Measurements from ENCODE around the gene AFF4. TPM values are rescaled to one million over a fixed set of nuclear protein-coding genes. Genes with fewer than 3 reads are reported as not detected.

AFF4 gene
- total RNA-seq, 1 experiment from 2014 or later: 58.1 TPM

DNA sequence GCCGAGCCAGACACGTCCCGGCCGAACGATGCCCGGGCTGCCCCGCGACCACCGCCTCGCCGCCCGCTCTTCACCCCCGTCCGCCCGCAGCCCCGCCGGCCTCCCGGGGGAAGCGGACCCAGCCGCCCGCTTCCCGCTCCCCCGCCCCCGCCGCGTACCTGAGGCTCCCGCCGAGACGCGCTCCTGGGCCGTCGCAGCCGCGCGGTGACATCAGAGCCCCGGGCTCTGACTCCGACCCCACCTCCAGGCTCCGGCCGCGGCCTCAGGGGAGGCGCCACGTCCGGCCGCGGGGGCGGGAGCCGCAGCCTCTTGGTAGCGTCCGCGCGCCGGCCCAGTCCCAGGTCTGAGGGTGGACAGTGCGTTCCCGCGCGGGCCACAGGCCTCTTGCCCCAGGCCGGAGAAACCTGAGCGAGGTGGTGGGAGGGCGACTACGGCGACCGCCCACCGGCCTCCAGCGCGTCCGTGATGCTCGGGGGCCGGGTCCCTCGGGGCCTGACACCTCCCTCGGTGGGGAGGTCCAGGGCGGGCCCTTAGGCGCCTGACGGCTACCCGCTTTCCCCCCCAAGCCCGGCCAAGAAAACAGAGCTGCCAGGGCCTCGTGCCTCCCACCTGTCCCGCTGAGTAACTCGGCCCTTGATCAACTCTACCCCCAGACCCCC, 132.9 kb downstream of the AFF4 start, which contains the start of gene SHROOM1:
Gene SHROOM1, minus strand, starts transcription at position 212 of the 659 bp plus-strand sequence. CDS start 4,507 bp downstream, outside the sequence.
- H3K4me1 Mint-ChIP-seq: peaks cover 8% of the 10 kb centered on the region
- peaks cover 74% of the 10 kb centered on the region for H3K27me3 Mint-ChIP-seq (ENCODE audit: low read depth)
- no peak within 1 kb of the TSS for H3K27ac Mint-ChIP-seq
- peak within 1 kb of the TSS; percentile 75 for H3K4me3 Mint-ChIP-seq
- ChIA-PET POLR2A (interaction anchor here (1.2 kb wide), 1 partner anchor 36 kb away, joined by 5 read pairs; the partner anchor contains the start of genes GDF9 and UQCRQ), CTCF (interaction anchor here (0.7 to 4.3 kb wide), 11 partner anchors 11 to 334 kb away, joined by 3 to 40 read pairs (median 3); partner anchors contain the start of genes GDF9 and UQCRQ)
- no peaks in the 10 kb centered on the region for H3K36me3 Mint-ChIP-seq
- H3K9me3 Mint-ChIP-seq: no peaks in the 10 kb centered on the region
- peak; percentile 59 for DNase-seq (ENCODE audit: low spot score)
- ATAC-seq: peak; percentile 49
- TF ChIP-seq NFE2L1 (CRISPR knock-in tag; IDR thresholded peaks at IDR 0.05) (no peak), ZBTB21 (CRISPR knock-in tag; IDR thresholded peaks at IDR 0.05; ENCODE audit: borderline replicate concordance) (peak; percentile 27; the same call in 1 of the 2 replicates), NFATC4 (CRISPR knock-in tag; IDR thresholded peaks at IDR 0.05) (no peak), NFYB (CRISPR knock-in tag; conservative IDR thresholded peaks at IDR 0.05; ENCODE audit: low read depth) (no peak), CBFB (CRISPR knock-in tag; IDR thresholded peaks at IDR 0.05; ENCODE audit: low read depth) (no peak), CREM (CRISPR knock-in tag; IDR thresholded peaks at IDR 0.05) (no peak), ZNF232 (CRISPR knock-in tag; IDR thresholded peaks at IDR 0.05) (no peak), ELF4 (CRISPR knock-in tag; IDR thresholded peaks at IDR 0.05; ENCODE audit: low read depth) (no peak), ESRRA (CRISPR knock-in tag; IDR thresholded peaks at IDR 0.05; ENCODE audit: borderline replicate concordance) (no peak), CREB1 (CRISPR knock-in tag; IDR thresholded peaks at IDR 0.05) (no peak), GABPB1 (CRISPR knock-in tag; IDR thresholded peaks at IDR 0.05) (peak; percentile 56; the same call in 1 of the 2 replicates), SMAD3 (CRISPR knock-in tag; IDR thresholded peaks at IDR 0.05; ENCODE audit: borderline replicate concordance) (no peak), ZNF121 (CRISPR knock-in tag; IDR thresholded peaks at IDR 0.05) (no peak), OVOL2 (CRISPR knock-in tag; IDR thresholded peaks at IDR 0.05; ENCODE audit: borderline replicate concordance) (no peak), MYBL2 (CRISPR knock-in tag; IDR thresholded peaks at IDR 0.05) (no peak), ZNF317 (CRISPR knock-in tag; IDR thresholded peaks at IDR 0.05; ENCODE audit: borderline replicate concordance, low read depth) (0 out of 2 replicates have a peak, but pooled peaks have one; percentile 3), IRF2 (CRISPR knock-in tag; IDR thresholded peaks at IDR 0.05; ENCODE audit: borderline replicate concordance, low read depth) (no peak), TEAD4 (CRISPR knock-in tag; IDR thresholded peaks at IDR 0.05) (no peak)
- TF ChIP-seq, protein P1, sequence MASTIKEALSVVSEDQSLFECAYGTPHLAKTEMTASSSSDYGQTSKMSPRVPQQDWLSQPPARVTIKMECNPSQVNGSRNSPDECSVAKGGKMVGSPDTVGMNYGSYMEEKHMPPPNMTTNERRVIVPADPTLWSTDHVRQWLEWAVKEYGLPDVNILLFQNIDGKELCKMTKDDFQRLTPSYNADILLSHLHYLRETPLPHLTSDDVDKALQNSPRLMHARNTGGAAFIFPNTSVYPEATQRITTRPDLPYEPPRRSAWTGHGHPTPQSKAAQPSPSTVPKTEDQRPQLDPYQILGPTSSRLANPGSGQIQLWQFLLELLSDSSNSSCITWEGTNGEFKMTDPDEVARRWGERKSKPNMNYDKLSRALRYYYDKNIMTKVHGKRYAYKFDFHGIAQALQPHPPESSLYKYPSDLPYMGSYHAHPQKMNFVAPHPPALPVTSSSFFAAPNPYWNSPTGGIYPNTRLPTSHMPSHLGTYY (CRISPR knock-in tag; IDR thresholded peaks at IDR 0.05): no peak
- TF ChIP-seq, protein P2, sequence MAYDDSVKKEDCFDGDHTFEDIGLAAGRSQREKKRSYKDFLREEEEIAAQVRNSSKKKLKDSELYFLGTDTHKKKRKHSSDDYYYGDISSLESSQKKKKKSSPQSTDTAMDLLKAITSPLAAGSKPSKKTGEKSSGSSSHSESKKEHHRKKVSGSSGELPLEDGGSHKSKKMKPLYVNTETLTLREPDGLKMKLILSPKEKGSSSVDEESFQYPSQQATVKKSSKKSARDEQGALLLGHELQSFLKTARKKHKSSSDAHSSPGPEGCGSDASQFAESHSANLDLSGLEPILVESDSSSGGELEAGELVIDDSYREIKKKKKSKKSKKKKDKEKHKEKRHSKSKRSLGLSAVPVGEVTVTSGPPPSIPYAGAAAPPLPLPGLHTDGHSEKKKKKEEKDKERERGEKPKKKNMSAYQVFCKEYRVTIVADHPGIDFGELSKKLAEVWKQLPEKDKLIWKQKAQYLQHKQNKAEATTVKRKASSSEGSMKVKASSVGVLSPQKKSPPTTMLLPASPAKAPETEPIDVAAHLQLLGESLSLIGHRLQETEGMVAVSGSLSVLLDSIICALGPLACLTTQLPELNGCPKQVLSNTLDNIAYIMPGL (CRISPR knock-in tag; IDR thresholded peaks at IDR 0.05): peak; percentile 38; the same call in 1 of the 2 replicates
- TF ChIP-seq, protein P3, sequence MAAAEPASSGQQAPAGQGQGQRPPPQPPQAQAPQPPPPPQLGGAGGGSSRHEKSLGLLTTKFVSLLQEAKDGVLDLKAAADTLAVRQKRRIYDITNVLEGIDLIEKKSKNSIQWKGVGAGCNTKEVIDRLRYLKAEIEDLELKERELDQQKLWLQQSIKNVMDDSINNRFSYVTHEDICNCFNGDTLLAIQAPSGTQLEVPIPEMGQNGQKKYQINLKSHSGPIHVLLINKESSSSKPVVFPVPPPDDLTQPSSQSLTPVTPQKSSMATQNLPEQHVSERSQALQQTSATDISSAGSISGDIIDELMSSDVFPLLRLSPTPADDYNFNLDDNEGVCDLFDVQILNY (CRISPR knock-in tag; IDR thresholded peaks at IDR 0.05): peak; percentile 58; the same call in 1 of the 2 replicates
- TF ChIP-seq, protein P4, sequence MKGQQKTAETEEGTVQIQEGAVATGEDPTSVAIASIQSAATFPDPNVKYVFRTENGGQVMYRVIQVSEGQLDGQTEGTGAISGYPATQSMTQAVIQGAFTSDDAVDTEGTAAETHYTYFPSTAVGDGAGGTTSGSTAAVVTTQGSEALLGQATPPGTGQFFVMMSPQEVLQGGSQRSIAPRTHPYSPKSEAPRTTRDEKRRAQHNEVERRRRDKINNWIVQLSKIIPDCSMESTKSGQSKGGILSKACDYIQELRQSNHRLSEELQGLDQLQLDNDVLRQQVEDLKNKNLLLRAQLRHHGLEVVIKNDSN (CRISPR knock-in tag; IDR thresholded peaks at IDR 0.05): no peak
- TF ChIP-seq, protein P5, sequence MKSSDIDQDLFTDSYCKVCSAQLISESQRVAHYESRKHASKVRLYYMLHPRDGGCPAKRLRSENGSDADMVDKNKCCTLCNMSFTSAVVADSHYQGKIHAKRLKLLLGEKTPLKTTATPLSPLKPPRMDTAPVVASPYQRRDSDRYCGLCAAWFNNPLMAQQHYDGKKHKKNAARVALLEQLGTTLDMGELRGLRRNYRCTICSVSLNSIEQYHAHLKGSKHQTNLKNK (CRISPR knock-in tag; IDR thresholded peaks at IDR 0.05): no peak
- TF ChIP-seq, protein P6, sequence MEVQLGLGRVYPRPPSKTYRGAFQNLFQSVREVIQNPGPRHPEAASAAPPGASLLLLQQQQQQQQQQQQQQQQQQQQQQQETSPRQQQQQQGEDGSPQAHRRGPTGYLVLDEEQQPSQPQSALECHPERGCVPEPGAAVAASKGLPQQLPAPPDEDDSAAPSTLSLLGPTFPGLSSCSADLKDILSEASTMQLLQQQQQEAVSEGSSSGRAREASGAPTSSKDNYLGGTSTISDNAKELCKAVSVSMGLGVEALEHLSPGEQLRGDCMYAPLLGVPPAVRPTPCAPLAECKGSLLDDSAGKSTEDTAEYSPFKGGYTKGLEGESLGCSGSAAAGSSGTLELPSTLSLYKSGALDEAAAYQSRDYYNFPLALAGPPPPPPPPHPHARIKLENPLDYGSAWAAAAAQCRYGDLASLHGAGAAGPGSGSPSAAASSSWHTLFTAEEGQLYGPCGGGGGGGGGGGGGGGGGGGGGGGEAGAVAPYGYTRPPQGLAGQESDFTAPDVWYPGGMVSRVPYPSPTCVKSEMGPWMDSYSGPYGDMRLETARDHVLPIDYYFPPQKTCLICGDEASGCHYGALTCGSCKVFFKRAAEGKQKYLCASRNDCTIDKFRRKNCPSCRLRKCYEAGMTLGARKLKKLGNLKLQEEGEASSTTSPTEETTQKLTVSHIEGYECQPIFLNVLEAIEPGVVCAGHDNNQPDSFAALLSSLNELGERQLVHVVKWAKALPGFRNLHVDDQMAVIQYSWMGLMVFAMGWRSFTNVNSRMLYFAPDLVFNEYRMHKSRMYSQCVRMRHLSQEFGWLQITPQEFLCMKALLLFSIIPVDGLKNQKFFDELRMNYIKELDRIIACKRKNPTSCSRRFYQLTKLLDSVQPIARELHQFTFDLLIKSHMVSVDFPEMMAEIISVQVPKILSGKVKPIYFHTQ (CRISPR knock-in tag; IDR thresholded peaks at IDR 0.05): no peak
- TF ChIP-seq, protein P7, sequence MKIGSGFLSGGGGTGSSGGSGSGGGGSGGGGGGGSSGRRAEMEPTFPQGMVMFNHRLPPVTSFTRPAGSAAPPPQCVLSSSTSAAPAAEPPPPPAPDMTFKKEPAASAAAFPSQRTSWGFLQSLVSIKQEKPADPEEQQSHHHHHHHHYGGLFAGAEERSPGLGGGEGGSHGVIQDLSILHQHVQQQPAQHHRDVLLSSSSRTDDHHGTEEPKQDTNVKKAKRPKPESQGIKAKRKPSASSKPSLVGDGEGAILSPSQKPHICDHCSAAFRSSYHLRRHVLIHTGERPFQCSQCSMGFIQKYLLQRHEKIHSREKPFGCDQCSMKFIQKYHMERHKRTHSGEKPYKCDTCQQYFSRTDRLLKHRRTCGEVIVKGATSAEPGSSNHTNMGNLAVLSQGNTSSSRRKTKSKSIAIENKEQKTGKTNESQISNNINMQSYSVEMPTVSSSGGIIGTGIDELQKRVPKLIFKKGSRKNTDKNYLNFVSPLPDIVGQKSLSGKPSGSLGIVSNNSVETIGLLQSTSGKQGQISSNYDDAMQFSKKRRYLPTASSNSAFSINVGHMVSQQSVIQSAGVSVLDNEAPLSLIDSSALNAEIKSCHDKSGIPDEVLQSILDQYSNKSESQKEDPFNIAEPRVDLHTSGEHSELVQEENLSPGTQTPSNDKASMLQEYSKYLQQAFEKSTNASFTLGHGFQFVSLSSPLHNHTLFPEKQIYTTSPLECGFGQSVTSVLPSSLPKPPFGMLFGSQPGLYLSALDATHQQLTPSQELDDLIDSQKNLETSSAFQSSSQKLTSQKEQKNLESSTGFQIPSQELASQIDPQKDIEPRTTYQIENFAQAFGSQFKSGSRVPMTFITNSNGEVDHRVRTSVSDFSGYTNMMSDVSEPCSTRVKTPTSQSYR (CRISPR knock-in tag; IDR thresholded peaks at IDR 0.05): no peak
- TF ChIP-seq, protein P8, sequence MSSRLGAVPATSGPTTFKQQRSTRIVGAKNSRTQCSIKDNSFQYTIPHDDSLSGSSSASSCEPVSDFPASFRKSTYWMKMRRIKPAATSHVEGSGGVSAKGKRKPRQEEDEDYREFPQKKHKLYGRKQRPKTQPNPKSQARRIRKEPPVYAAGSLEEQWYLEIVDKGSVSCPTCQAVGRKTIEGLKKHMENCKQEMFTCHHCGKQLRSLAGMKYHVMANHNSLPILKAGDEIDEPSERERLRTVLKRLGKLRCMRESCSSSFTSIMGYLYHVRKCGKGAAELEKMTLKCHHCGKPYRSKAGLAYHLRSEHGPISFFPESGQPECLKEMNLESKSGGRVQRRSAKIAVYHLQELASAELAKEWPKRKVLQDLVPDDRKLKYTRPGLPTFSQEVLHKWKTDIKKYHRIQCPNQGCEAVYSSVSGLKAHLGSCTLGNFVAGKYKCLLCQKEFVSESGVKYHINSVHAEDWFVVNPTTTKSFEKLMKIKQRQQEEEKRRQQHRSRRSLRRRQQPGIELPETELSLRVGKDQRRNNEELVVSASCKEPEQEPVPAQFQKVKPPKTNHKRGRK (CRISPR knock-in tag; IDR thresholded peaks at IDR 0.05; ENCODE audit: borderline replicate concordance): no peak
